ENCODE data around the gene TAAR5.
"Not testable (repeated sequence)": the region's sequence is repeated elsewhere in the genome, so short reads cannot be mapped to it uniquely, and the experiment has no call there.

Gene TAAR5

GRCh38 chr6:132598473-132598872, 8.9 kb upstream of the TAAR5 start:
- no peaks in the 10 kb centered on the region for H3K4me1 Mint-ChIP-seq
- no peak overlapping the region for H3K27ac Mint-ChIP-seq
- H3K9me3 Mint-ChIP-seq, result no peaks in the 10 kb centered on the region
- H3K36me3 Mint-ChIP-seq, result no peaks in the 10 kb centered on the region
- DNase-seq (ENCODE audit: low spot score in 2 of 2) (no peak), ATAC-seq (peak; percentile 28)
- H3K4me3 Mint-ChIP-seq, result no peak overlapping the region

- Mint-ChIP-seq H3K9me3 (no peaks in the 10 kb centered on the region), H3K36me3 (no peaks in the 10 kb centered on the region)
These were observed 6.7 kb upstream of the TAAR5 start for GRCh38 chr6:132596201-132596600.

DNA sequence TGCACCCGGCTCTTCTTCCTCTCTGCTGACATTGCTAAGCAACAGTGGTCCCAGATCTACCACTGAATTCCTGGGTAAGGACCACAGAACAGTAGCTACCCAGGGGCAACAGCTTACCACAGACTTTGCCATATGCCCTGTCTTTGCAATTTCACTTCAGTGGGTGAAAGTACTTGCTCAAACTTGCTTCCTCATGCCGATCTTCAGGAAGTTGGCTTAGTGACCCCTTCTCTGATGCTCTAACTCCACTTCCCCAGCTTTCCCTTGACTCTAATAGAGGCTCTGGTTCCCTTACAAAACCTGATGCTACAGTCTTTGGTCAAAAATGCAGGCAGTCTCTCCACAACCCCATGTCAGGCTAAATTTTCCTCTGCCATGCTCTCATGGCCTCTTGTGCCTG, 3.3 kb upstream of the TAAR5 start:
- ATAC-seq, result no peak
- Mint-ChIP-seq H3K36me3 (no peaks in the 10 kb centered on the region), H3K4me3 (no peak overlapping the region), H3K9me3 (no peaks in the 10 kb centered on the region), H3K27ac (no peak overlapping the region), H3K4me1 (no peaks in the 10 kb centered on the region)
- no peak for DNase-seq (ENCODE audit: low spot score in 2 of 2)

More at GRCh38 chr6:132596201-132596600, 6.7 kb upstream of the TAAR5 start:
- no peak overlapping the region for H3K27ac Mint-ChIP-seq
- no peaks in the 10 kb centered on the region for H3K4me1 Mint-ChIP-seq
- no peak for ATAC-seq
- no peak overlapping the region for H3K4me3 Mint-ChIP-seq
- DNase-seq (ENCODE audit: low spot score in 2 of 2), result no peak

- no peaks in the 10 kb centered on the region for H3K4me1 Mint-ChIP-seq
- no peaks in the 10 kb centered on the region for H3K36me3 Mint-ChIP-seq
- H3K27ac Mint-ChIP-seq, result no peak overlapping the region
- no peak overlapping the region for H3K4me3 Mint-ChIP-seq
- DNase-seq (ENCODE audit: low spot score in 2 of 2) (no peak), ATAC-seq (no peak)
- H3K9me3 Mint-ChIP-seq, result no peaks in the 10 kb centered on the region
These were observed 821 bp upstream of the TAAR5 start for GRCh38 chr6:132590362-132590761.

DNA sequence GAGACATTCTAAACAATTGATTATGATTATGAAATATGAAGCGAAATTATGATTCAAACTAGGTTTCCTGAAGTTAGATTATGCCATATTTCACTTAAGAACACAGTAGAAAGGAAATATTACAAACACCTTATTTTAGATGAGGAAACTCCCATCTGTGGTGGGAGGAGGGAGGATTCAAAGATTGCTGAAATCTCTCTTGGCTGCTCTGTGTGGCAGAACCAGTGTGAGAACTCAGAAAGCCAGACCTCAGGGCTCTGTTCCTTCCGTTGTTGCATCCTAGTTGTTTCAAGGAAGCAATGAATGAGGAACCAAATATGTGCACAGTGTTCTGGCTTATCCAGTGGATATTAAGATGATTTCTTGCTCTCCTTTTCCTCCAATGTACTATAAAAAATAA, 2.1 kb downstream of the TAAR5 start:
- no peak for DNase-seq (ENCODE audit: low spot score in 2 of 2)
- no peak overlapping the region for H3K27ac Mint-ChIP-seq
- ATAC-seq, result no peak
- no peaks in the 10 kb centered on the region for H3K4me1 Mint-ChIP-seq
- no peak overlapping the region for H3K4me3 Mint-ChIP-seq
- no peaks in the 10 kb centered on the region for H3K36me3 Mint-ChIP-seq
- H3K9me3 Mint-ChIP-seq, result no peaks in the 10 kb centered on the region

DNA sequence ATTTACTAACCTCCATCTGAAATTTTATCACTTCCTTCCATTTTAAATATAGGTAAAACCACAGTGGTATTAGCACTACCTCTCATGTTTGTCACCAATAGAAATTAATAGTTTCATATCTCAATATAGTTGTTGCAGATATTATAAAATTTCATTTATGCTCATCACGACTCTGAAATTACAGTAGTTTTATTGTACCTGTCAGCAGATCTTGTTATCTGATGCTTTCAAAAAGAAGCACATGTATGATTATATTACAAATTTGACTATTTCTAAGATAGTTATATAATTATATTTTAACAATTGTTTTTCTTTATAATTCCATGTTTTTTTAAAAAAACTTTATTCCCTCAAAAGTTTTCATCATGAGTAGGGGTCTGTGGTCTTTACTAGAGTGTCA, 4.8 kb downstream of the TAAR5 start:
- Mint-ChIP-seq H3K27ac (no peak overlapping the region), H3K4me3 (no peak overlapping the region), H3K9me3 (peaks cover 2% of the 10 kb centered on the region), H3K4me1 (no peaks in the 10 kb centered on the region), H3K36me3 (no peaks in the 10 kb centered on the region)
- DNase-seq (ENCODE audit: low spot score in 2 of 2) (no peak), ATAC-seq (no peak)

DNA sequence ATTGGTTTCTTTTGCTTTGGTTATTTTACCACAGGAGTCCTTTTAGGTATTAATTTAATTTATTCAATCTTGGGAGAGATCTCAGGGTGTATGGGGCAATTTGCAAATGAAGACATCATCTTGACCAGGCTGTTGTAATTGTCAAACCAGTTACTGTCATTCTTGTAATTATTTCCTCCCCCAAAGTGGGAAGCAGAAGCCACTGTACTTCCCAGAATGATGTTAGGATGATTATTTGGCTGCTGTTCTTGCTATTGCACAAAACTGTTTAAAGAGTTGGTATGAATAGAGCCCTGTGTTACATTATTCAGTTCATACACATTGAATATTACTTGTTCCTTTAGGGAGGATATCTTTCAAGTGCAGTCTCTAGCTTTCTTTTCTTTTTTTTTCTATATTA, 17.8 kb downstream of the TAAR5 start:
- Mint-ChIP-seq H3K27ac (no peak overlapping the region), H3K9me3 (no peaks in the 10 kb centered on the region), H3K4me3 (no peak overlapping the region), H3K4me1 (no peaks in the 10 kb centered on the region), H3K36me3 (no peaks in the 10 kb centered on the region)
- DNase-seq (ENCODE audit: low spot score in 2 of 2) (no peak), ATAC-seq (no peak)

DNA sequence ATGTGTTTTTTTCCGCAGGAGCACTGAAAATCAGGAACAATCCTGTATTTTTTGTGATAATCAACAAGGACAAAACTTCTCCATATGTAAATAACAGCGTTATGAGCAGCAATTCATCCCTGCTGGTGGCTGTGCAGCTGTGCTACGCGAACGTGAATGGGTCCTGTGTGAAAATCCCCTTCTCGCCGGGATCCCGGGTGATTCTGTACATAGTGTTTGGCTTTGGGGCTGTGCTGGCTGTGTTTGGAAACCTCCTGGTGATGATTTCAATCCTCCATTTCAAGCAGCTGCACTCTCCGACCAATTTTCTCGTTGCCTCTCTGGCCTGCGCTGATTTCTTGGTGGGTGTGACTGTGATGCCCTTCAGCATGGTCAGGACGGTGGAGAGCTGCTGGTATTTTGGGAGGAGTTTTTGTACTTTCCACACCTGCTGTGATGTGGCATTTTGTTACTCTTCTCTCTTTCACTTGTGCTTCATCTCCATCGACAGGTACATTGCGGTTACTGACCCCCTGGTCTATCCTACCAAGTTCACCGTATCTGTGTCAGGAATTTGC, 19.2 kb downstream of the TAAR5 start, which contains the start of gene TAAR6:
TSS of gene TAAR6 (plus strand) at position 102 of the 557 bp plus-strand sequence. CDS start at position 102, 0 bp downstream.
- ATAC-seq (no peak), DNase-seq (ENCODE audit: low spot score in 2 of 2) (no peak)
- H3K9me3 Mint-ChIP-seq, result no peaks in the 10 kb centered on the region
- H3K4me3 Mint-ChIP-seq, result no peak within 1 kb of the TSS
- no peaks in the 10 kb centered on the region for H3K4me1 Mint-ChIP-seq
- no peaks in the 10 kb centered on the region for H3K36me3 Mint-ChIP-seq
- no peak within 1 kb of the TSS for H3K27ac Mint-ChIP-seq

DNA sequence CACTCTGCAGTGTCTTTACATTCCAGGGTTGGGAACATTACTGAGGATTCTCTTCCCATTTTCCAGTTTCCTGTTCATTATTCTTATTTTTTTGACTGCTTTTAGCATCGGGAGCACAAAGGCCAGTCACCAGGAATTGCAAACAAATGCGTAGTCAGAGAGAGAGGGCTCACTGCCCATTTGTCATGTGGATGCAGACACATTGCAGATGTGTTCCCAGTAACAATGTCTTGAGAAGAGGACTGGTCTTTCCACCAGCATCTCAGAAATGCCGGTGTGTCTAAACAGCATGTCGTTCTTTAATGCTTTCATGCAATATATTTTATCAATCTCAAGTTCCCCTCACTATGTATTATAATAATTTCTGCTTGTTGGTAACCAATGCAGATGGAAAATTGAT, 20.4 kb downstream of the TAAR5 start:
- Mint-ChIP-seq H3K36me3 (no peaks in the 10 kb centered on the region), H3K27ac (no peak overlapping the region), H3K4me1 (no peaks in the 10 kb centered on the region), H3K9me3 (no peaks in the 10 kb centered on the region), H3K4me3 (no peak overlapping the region)
- no peak for DNase-seq (ENCODE audit: low spot score in 2 of 2)
- ATAC-seq, result no peak

GRCh38 chr6:132568611-132569010, 20.9 kb downstream of the TAAR5 start:
- Mint-ChIP-seq H3K4me3 (no peak overlapping the region), H3K4me1 (no peaks in the 10 kb centered on the region), H3K27ac (no peak overlapping the region), H3K36me3 (no peaks in the 10 kb centered on the region), H3K9me3 (no peaks in the 10 kb centered on the region)
- ATAC-seq (no peak), DNase-seq (ENCODE audit: low spot score in 2 of 2) (no peak)

DNA sequence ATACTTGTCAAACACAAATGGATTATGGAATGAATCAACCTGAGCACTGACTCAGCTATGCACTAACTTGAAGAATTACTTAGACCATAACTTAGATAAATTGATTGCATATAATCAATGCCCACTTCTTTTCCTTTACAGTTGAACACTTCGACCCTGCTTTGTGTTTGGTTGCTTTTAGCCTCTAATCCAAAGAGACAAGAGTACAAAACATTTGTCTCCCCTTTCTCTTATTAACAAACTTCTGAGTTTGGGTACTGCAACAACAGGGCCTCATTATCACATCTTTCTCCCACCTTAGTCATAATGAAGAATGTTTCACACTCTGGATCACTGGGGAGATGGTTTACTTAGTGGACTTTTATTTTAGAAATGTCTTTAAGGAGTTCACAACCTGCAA, 22.0 kb downstream of the TAAR5 start:
- no peaks in the 10 kb centered on the region for H3K9me3 Mint-ChIP-seq
- H3K4me1 Mint-ChIP-seq, result no peaks in the 10 kb centered on the region
- no peak overlapping the region for H3K27ac Mint-ChIP-seq
- ATAC-seq (no peak), DNase-seq (ENCODE audit: low spot score in 2 of 2) (no peak)
- H3K36me3 Mint-ChIP-seq, result no peaks in the 10 kb centered on the region
- no peak overlapping the region for H3K4me3 Mint-ChIP-seq

GRCh38 chr6:132566404-132566803, 23.1 kb downstream of the TAAR5 start:
- Mint-ChIP-seq H3K27ac (no peak overlapping the region), H3K4me1 (no peaks in the 10 kb centered on the region), H3K36me3 (no peaks in the 10 kb centered on the region), H3K4me3 (no peak overlapping the region), H3K9me3 (no peaks in the 10 kb centered on the region)
- DNase-seq (ENCODE audit: low spot score in 2 of 2) (no peak), ATAC-seq (no peak)

GRCh38 chr6:132560087-132560486, 29.5 kb downstream of the TAAR5 start:
- not testable (repeated sequence) for DNase-seq (ENCODE audit: low spot score in 2 of 2); H3K4me1 Mint-ChIP-seq; H3K9me3 Mint-ChIP-seq; H3K27ac Mint-ChIP-seq; H3K36me3 Mint-ChIP-seq; ATAC-seq; H3K4me3 Mint-ChIP-seq

DNA sequence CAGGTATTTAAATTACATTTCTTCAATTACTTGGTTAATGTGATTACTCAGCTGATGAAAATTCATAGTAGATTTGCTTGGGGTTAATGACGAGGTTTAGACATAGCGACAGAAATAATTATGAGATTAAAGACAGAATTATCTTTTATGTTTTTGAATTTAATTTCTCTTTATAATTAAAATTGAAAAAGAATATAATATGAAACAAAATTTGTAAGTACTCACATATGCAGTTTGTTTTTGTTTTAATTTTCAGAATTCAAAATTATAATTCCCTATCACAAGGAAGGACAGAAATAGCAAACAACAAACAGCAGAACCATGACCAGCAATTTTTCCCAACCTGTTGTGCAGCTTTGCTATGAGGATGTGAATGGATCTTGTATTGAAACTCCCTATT, 37.2 kb downstream of the TAAR5 start, which contains the start of gene TAAR8:
TSS of gene TAAR8 (plus strand) at position 301 of the 400 bp plus-strand sequence. CDS start at position 322, 21 bp downstream.
- ATAC-seq (no peak), DNase-seq (ENCODE audit: low spot score in 2 of 2) (no peak)
- H3K36me3 Mint-ChIP-seq, result no peaks in the 10 kb centered on the region
- no peak within 1 kb of the TSS for H3K4me3 Mint-ChIP-seq
- H3K27ac Mint-ChIP-seq, result no peak within 1 kb of the TSS
- H3K4me1 Mint-ChIP-seq, result no peaks in the 10 kb centered on the region
- no peaks in the 10 kb centered on the region for H3K9me3 Mint-ChIP-seq

DNA sequence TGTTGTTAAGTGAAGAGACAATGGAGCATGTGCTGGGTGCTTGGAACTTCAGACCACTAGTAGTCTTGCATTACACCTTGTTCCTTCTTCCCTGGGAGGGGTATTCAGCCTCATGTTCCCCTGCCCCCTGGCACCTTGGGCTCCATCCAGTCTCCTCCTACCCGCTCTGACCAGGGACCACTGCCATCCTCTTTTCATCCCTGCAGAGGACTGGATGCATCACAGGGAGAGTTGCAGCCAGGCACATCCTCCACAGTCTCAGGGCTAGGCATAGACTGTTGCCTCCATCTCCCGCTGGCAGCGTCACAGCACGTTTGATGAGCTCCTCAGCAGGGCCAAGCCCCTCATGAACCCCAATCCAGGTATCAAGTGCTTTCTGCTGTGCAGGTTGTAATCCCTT, 38.3 kb downstream of the TAAR5 start:
- DNase-seq (ENCODE audit: low spot score in 2 of 2) (no peak), ATAC-seq (peak; percentile 28)
- Mint-ChIP-seq H3K36me3 (no peaks in the 10 kb centered on the region), H3K4me1 (no peaks in the 10 kb centered on the region), H3K9me3 (no peaks in the 10 kb centered on the region), H3K27ac (no peak overlapping the region), H3K4me3 (no peak overlapping the region)

GRCh38 chr6:132548746-132549463, 40.6 kb downstream of the TAAR5 start:
- H3K36me3 Mint-ChIP-seq, result no peaks in the 10 kb centered on the region
- no peak for ATAC-seq
- no peaks in the 10 kb centered on the region for H3K4me1 Mint-ChIP-seq
- DNase-seq (ENCODE audit: low spot score in 2 of 2), result no peak
- H3K27ac Mint-ChIP-seq, result no peak overlapping the region
- no peaks in the 10 kb centered on the region for H3K9me3 Mint-ChIP-seq
- no peak overlapping the region for H3K4me3 Mint-ChIP-seq
